Lower leg skin (tissue), 3 donors: ENCODE data around the gene FUOM.

Source experiments
- POLR2A ChIP-seq, 2 donors: fragments of 450-650 bp; IDR thresholded peaks; one replicate each; pipeline ENCODE4 v1.6.1; 2016 to 2017; ENCODE audit warnings: antibody characterized with exemption in 2 of 2, mild to moderate bottlenecking in 1 of 2, moderate library complexity in 1 of 2
- TF ChIP-seq, protein P1 (sequence below), 3 donors: fragments of 450-650 bp; IDR thresholded peaks; one replicate each; pipeline ENCODE4 v1.5.1; 2016; ENCODE audit warnings: antibody characterized with exemption in 3 of 3, mild to moderate bottlenecking in 3 of 3, moderate library complexity in 2 of 3

DNA sequence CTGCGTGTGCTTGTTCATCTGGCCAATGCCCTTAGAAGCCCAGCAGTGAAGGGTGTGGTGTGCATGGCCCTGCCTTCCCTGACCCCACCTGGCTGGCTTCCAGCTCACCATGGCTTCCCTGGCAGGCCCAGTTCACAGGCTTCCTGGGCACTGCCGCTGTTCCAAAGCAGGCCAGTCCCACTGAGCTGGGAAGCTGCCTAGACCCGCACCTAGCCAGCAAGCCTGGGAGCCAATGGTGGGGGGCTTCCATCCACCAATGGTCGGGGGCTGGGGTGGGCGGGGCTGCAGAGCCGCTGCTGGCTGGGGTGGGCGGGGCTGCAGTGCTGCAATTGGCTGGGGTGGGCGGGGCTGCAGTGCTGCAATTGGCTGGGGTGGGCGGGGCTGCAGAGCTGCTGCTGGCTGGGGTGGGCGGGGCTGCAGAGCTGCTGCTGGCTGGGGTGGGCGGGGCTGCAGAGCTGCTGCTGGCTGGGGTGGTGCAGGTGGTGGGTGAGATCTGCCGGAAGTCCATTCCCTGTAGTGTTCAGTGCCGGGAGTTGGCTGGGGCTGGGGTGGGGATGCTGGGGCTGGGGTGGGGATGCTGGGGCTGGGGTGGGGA lies 33.5 kb downstream of the FUOM start:
- TF ChIP-seq, protein P1, sequence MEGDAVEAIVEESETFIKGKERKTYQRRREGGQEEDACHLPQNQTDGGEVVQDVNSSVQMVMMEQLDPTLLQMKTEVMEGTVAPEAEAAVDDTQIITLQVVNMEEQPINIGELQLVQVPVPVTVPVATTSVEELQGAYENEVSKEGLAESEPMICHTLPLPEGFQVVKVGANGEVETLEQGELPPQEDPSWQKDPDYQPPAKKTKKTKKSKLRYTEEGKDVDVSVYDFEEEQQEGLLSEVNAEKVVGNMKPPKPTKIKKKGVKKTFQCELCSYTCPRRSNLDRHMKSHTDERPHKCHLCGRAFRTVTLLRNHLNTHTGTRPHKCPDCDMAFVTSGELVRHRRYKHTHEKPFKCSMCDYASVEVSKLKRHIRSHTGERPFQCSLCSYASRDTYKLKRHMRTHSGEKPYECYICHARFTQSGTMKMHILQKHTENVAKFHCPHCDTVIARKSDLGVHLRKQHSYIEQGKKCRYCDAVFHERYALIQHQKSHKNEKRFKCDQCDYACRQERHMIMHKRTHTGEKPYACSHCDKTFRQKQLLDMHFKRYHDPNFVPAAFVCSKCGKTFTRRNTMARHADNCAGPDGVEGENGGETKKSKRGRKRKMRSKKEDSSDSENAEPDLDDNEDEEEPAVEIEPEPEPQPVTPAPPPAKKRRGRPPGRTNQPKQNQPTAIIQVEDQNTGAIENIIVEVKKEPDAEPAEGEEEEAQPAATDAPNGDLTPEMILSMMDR (IDR thresholded peaks at IDR 0.05): no peak
- TF ChIP-seq POLR2A (IDR thresholded peaks at IDR 0.05): no peak
